NCI-H2081 (cell line): ENCODE results near the gene FAM156B.
"Not testable (repeated sequence)": the region's sequence is repeated elsewhere in the genome, so short reads cannot be mapped to it uniquely, and the experiment has no call there.

Experiments
- DNase-seq, 2 experiments: peaks; one replicate each; lab custom pipeline; 2025; lab: John Stamatoyannopoulos, UW

Gene FAM156B

GRCh38 chrX:52896855-52897709, at the start of gene FAM156B:
FAM156B (plus strand) TSS chrX:52897330; CDS start chrX:52907226, 9,896 bp downstream.
- DNase-seq = not testable (repeated sequence)

- no peak for DNase-seq
These were observed 44.8 kb upstream of the FAM156B start for GRCh38 chrX:52852110-52852860.

GRCh38 chrX:52856991-52857525, 40.1 kb upstream of the FAM156B start:
- not testable (repeated sequence) for DNase-seq

GRCh38 chrX:52865343-52865998, 31.7 kb upstream of the FAM156B start:
- DNase-seq = no peak

- no peak for DNase-seq
These were observed 29.4 kb upstream of the FAM156B start, which contains the start of gene XAGE3 for GRCh38 chrX:52867610-52868348. XAGE3 (minus strand) TSS chrX:52868083; CDS start chrX:52867133, 950 bp downstream.

GRCh38 chrX:52870046-52870445, 27.1 kb upstream of the FAM156B start:
- no peak for DNase-seq

GRCh38 chrX:52873825-52874224, 23.3 kb upstream of the FAM156B start:
- DNase-seq = not testable (repeated sequence)

- DNase-seq = no peak
These were observed 22.5 kb upstream of the FAM156B start for GRCh38 chrX:52874661-52875060.

GRCh38 chrX:52875436-52875835, 21.7 kb upstream of the FAM156B start:
- DNase-seq = not testable (repeated sequence)

GRCh38 chrX:52876386-52876785, 20.7 kb upstream of the FAM156B start:
- not testable (repeated sequence) for DNase-seq

- DNase-seq = not testable (repeated sequence)
These were observed 9.7 kb upstream of the FAM156B start for GRCh38 chrX:52887459-52887858.

GRCh38 chrX:52888090-52888489, 9.0 kb upstream of the FAM156B start:
- not testable (repeated sequence) for DNase-seq

GRCh38 chrX:52896438-52896837, 692 bp upstream of the FAM156B start:
- not testable (repeated sequence) for DNase-seq

GRCh38 chrX:52905531-52905930, 8.4 kb downstream of the FAM156B start:
- DNase-seq = not testable (repeated sequence)

GRCh38 chrX:52906072-52906471, 8.9 kb downstream of the FAM156B start:
- DNase-seq = not testable (repeated sequence)

GRCh38 chrX:52907137-52907536, 10.0 kb downstream of the FAM156B start:
- DNase-seq = not testable (repeated sequence)

- DNase-seq = not testable (repeated sequence)
These were observed 10.8 kb downstream of the FAM156B start for GRCh38 chrX:52907900-52908299.

GRCh38 chrX:52909313-52909969, 12.3 kb downstream of the FAM156B start:
- not testable (repeated sequence) for DNase-seq

GRCh38 chrX:52913681-52914080, 16.6 kb downstream of the FAM156B start:
- not testable (repeated sequence) for DNase-seq

- DNase-seq = not testable (repeated sequence)
These were observed 17.6 kb downstream of the FAM156B start for GRCh38 chrX:52914704-52915103.
